OCI-LY3 (cell line): Measurements from ENCODE around the gene RELL2.

ENCODE experiments used
- H2AFZ ChIP-seq: fragments of 200-600, 300-600 bp; shearing (Covaris generic); 2 replicates; pipeline ENCODE4 v1.6.0; 2014; ENCODE audit warnings: antibody characterized with exemption, low read depth, low read length
- H3K27ac ChIP-seq: fragments of 200-600, 300-600 bp; sonication (generic); 2 replicates; pipeline ENCODE4 v1.5.1; 2014; ENCODE audit warnings: mild to moderate bottlenecking, low read length, moderate library complexity, mixed read lengths
- H3K27me3 ChIP-seq: fragments of 200-600, 300-600 bp; sonication (generic); 2 replicates; pipeline ENCODE4 v1.6.1; 2014; ENCODE audit warnings: low read depth, low read length, mixed read lengths
- H3K36me3 ChIP-seq: fragments of 200-600, 300-600 bp; sonication (generic); replicated peaks from 2 replicates; pipeline ENCODE3; 2014; ENCODE audit warnings: low read depth, low read length, mixed read lengths
- H3K4me1 ChIP-seq: fragments of 300-600, 200-600 bp; sonication (generic); 2 replicates; pipeline ENCODE4 v1.6.1; 2014; ENCODE audit warnings: low read length, mixed read lengths
- H3K4me2 ChIP-seq: fragments of 200-600, 300-600 bp; sonication (generic); 2 replicates; pipeline ENCODE4 v1.6.1; 2014; ENCODE audit warnings: low read length, mixed read lengths
- H3K4me3 ChIP-seq: fragments of 300-600, 200-600 bp; sonication (generic); 2 replicates; pipeline ENCODE4 v1.5.1; 2014; ENCODE audit warnings: antibody characterized with exemption, mild to moderate bottlenecking, low read length, moderate library complexity
- H3K79me2 ChIP-seq: fragments of 300-600, 200-600 bp; shearing (Covaris generic); 2 replicates; pipeline ENCODE4 v1.6.1; 2014; ENCODE audit warnings: mild to moderate bottlenecking, low read length, mixed read lengths
- H3K9ac ChIP-seq: fragments of 300-600, 200-600 bp; shearing (Covaris generic); 2 replicates; pipeline ENCODE4 v1.6.0; 2014; ENCODE audit warnings: mild to moderate bottlenecking, low read length, moderate library complexity
- H3K9me3 ChIP-seq: fragments of 200-600, 300-600 bp; shearing (Covaris generic); 2 replicates; pipeline ENCODE4 v1.6.1; 2014; ENCODE audit warnings: low read length, mixed read lengths; ENCODE audit not compliant: insufficient read depth
- H4K20me1 ChIP-seq: fragments of 200-600, 300-600 bp; sonication (generic); 2 replicates; pipeline ENCODE4 v1.6.1; 2016; ENCODE audit warnings: low read length, mixed read lengths; ENCODE audit not compliant: insufficient read depth
- EZH2phosphoT487 ChIP-seq: fragments of 200-600 bp; shearing (Covaris generic); IDR thresholded peaks from 2 replicates; pipeline ENCODE4 v1.6.1; 2018; ENCODE audit warnings: antibody characterized with exemption, mixed run types, low read depth
- TF ChIP-seq, protein P1 (sequence below): fragments of 200-600, 300-600 bp; sonication (generic); IDR thresholded peaks from 2 replicates; pipeline ENCODE4 v1.5.1; 2014; ENCODE audit warnings: antibody characterized with exemption, low read length, low read depth

Gene RELL2

DNA sequence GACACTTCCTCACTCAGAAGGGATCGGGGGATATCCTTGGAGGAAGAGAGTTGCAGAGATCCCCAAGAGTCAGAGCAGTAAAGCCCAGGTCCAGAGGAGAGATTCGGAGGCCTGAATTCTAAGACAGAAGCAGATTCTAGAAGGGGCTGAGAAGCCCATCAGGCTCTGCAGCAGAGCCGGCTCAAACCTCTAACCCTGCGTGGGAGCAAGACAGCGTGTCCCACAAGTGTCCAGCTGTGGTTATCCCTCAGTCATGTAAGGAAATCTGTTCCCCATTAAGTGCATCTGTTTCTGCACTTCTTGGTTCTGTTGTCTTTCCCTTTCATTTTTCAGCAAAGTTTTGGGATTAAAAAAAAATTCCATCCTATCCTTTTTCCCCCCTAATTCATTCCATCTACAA, 13.2 kb upstream of the RELL2 start:
- Histone ChIP-seq H3K4me3 (peak overlapping the region; percentile 32; the same call in 1 of the 2 replicates), H3K27me3 (no peaks in the 10 kb centered on the region)

DNA sequence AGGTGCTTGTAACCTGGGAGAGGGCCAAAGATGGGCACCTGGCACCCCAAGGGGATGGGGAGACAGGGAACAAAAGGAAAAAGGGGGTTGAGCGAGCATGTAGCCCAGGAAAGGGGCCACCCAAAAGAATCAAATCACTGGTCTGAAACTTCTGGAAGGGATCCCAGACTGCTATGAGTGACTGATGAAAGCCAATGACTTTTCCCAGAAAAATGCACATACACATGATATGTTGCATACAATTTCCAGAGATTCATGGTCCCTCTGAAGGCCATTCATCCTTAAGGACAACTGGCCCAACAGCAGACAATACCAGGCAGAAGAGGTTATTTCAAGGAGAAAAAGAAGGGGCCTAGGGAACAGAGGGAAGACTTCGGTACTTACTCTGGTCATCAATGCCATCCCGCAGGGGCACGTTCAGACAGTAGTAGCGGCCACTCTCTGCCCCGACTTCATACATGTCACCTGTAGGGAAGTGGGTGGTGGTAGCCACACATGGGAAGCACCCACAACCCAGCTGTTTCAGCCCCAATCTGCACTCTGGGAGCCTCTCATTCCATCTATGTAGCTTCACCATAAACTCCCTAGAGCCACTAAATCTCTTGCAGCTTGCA, 8.5 kb upstream of the RELL2 start:
- peak overlapping the region; percentile 71; the same call in 1 of the 2 replicates for H3K27ac ChIP-seq
- H3K36me3 ChIP-seq: peaks cover 65% of the 10 kb centered on the region
- no peak for TF ChIP-seq EZH2phosphoT487
- TF ChIP-seq, protein P1, sequence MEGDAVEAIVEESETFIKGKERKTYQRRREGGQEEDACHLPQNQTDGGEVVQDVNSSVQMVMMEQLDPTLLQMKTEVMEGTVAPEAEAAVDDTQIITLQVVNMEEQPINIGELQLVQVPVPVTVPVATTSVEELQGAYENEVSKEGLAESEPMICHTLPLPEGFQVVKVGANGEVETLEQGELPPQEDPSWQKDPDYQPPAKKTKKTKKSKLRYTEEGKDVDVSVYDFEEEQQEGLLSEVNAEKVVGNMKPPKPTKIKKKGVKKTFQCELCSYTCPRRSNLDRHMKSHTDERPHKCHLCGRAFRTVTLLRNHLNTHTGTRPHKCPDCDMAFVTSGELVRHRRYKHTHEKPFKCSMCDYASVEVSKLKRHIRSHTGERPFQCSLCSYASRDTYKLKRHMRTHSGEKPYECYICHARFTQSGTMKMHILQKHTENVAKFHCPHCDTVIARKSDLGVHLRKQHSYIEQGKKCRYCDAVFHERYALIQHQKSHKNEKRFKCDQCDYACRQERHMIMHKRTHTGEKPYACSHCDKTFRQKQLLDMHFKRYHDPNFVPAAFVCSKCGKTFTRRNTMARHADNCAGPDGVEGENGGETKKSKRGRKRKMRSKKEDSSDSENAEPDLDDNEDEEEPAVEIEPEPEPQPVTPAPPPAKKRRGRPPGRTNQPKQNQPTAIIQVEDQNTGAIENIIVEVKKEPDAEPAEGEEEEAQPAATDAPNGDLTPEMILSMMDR: no peak
- peaks cover 36% of the 10 kb centered on the region for H3K79me2 ChIP-seq
- H3K9me3 ChIP-seq: no peaks in the 10 kb centered on the region
- H3K4me3 ChIP-seq: no peak overlapping the region
- peaks cover 45% of the 10 kb centered on the region for H3K4me1 ChIP-seq
- no peaks in the 10 kb centered on the region for H3K27me3 ChIP-seq
- no peak overlapping the region for H2AFZ ChIP-seq
- H3K4me2 ChIP-seq: peak overlapping the region; percentile 51
- no peak overlapping the region for H3K9ac ChIP-seq
- peaks cover 18% of the 10 kb centered on the region; the same call in 1 of the 2 replicates for H4K20me1 ChIP-seq

More for the DNA sequence above, 13.2 kb upstream of the RELL2 start:
- Histone ChIP-seq H3K4me2 (peak overlapping the region; percentile 67), H3K79me2 (peaks cover 6% of the 10 kb centered on the region; the same call in 1 of the 2 replicates), H4K20me1 (0 out of 2 replicates have a peak, but pooled peaks cover 4% of the 10 kb centered on the region), H3K4me1 (peaks cover 42% of the 10 kb centered on the region), H3K9me3 (no peaks in the 10 kb centered on the region), H2AFZ (no peak overlapping the region), H3K36me3 (peaks cover 55% of the 10 kb centered on the region), H3K9ac (peak overlapping the region; percentile 42), H3K27ac (peak overlapping the region; percentile 87)
- TF ChIP-seq EZH2phosphoT487: no peak
- TF ChIP-seq, protein P1: no peak

DNA sequence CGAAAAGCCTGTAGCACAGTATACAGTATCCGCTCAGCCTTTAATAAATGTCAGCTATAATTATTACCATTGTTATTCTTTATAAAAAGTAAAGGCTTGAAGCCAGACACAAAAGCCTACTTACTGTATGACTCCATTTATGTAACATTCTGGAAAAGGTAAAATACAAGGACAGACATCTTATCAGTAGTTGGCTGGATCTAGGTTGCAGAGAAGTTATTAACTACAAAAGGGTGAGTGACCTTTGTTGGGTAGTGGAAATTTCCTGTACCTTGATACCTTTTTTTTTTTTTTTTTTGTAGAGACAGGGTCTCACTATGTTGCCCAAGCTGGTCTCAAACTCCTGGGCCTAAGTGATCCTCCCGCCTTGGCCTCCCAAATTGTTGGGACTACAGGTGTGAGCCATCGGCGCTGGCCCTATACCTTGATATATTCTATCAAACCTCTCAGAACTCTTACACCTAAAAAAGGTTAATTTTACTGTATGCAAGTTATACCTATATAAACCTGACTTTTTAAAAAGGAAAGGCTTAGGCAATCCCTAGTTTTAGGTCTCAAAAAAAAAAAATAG, 6.1 kb upstream of the RELL2 start:
- Histone ChIP-seq H4K20me1 (peaks cover 27% of the 10 kb centered on the region), H3K36me3 (peaks cover 55% of the 10 kb centered on the region), H3K4me1 (peaks cover 60% of the 10 kb centered on the region), H3K27me3 (no peaks in the 10 kb centered on the region), H3K4me3 (no peak overlapping the region), H3K27ac (no peak overlapping the region), H3K79me2 (peaks cover 55% of the 10 kb centered on the region), H3K9ac (no peak overlapping the region), H3K9me3 (no peaks in the 10 kb centered on the region), H2AFZ (no peak overlapping the region), H3K4me2 (no peak overlapping the region)
- TF ChIP-seq EZH2phosphoT487: no peak
- TF ChIP-seq, protein P1: no peak

DNA sequence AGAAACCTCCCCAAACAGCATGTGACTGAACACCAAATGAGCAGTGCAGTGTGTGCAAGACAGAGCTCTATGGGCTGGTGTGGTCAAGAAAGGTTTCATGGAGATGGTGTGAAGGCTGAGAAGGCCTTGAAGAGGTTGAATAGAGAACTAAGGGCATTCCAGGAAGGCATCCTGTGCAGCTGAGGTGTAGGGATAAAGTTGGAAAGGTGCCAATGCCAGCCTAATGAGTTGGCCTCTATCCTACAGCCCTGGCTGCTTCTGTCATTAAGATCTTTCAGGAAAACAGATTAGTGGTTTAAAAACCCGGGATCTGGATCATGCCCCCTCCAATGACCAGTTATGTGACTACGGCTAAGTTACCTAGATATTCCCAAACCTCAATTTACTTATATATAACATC, 4.1 kb upstream of the RELL2 start:
- Histone ChIP-seq H4K20me1 (peaks cover 32% of the 10 kb centered on the region), H3K27me3 (no peaks in the 10 kb centered on the region), H3K36me3 (peaks cover 45% of the 10 kb centered on the region), H3K27ac (no peak overlapping the region), H3K9me3 (no peaks in the 10 kb centered on the region), H3K4me2 (peak overlapping the region; percentile 9; the same call in 1 of the 2 replicates), H3K79me2 (peaks cover 70% of the 10 kb centered on the region), H3K4me1 (peaks cover 52% of the 10 kb centered on the region), H2AFZ (no peak overlapping the region), H3K9ac (no peak overlapping the region), H3K4me3 (no peak overlapping the region)
- TF ChIP-seq, protein P1: no peak
- no peak for TF ChIP-seq EZH2phosphoT487
